ENCODE data around the gene GRM8. TPM values are rescaled to one million over a fixed set of nuclear protein-coding genes. Genes with fewer than 3 reads are reported as not detected.
"Not testable (repeated sequence)": the region's sequence is repeated elsewhere in the genome, so short reads cannot be mapped to it uniquely, and the experiment has no call there.

GRM8 gene
- total RNA-seq, 1 donor from 2014 or later: not detected

GRCh38 chr7:126940723-126941307 lies 311.9 kb downstream of the GRM8 start:
- Mint-ChIP-seq H3K9me3 (no peaks in the 10 kb centered on the region), H3K36me3 (ENCODE audit: low read depth) (no peaks in the 10 kb centered on the region), H3K4me3 (no peak overlapping the region), H3K4me1 (no peaks in the 10 kb centered on the region), H3K27me3 (no peaks in the 10 kb centered on the region), H3K27ac (no peak overlapping the region)
- DNase-seq: no peak
- intact Hi-C loops (cut with micrococcal nuclease): no loop called here

GRCh38 chr7:126937171-126937570 lies 315.6 kb downstream of the GRM8 start:
- H3K4me3 Mint-ChIP-seq: no peak overlapping the region
- no peak for DNase-seq
- no peak overlapping the region for H3K27ac Mint-ChIP-seq
- H3K27me3 Mint-ChIP-seq: no peaks in the 10 kb centered on the region
- intact Hi-C loops (cut with micrococcal nuclease): no loop called here
- H3K9me3 Mint-ChIP-seq: no peaks in the 10 kb centered on the region
- H3K4me1 Mint-ChIP-seq: no peaks in the 10 kb centered on the region
- no peaks in the 10 kb centered on the region for H3K36me3 Mint-ChIP-seq (ENCODE audit: low read depth)

GRCh38 chr7:126931581-126931980 lies 321.2 kb downstream of the GRM8 start:
- Mint-ChIP-seq H3K27ac (no peak overlapping the region), H3K36me3 (ENCODE audit: low read depth) (no peaks in the 10 kb centered on the region), H3K4me3 (no peak overlapping the region), H3K27me3 (no peaks in the 10 kb centered on the region), H3K4me1 (no peaks in the 10 kb centered on the region), H3K9me3 (no peaks in the 10 kb centered on the region)
- DNase-seq: no peak
- intact Hi-C loops (cut with micrococcal nuclease): no loop called here

GRCh38 chr7:126930166-126930565 lies 322.6 kb downstream of the GRM8 start:
- intact Hi-C loops (cut with micrococcal nuclease): no loop called here
- H3K27me3 Mint-ChIP-seq: no peaks in the 10 kb centered on the region
- no peaks in the 10 kb centered on the region for H3K9me3 Mint-ChIP-seq
- no peak for DNase-seq
- H3K36me3 Mint-ChIP-seq (ENCODE audit: low read depth): no peaks in the 10 kb centered on the region
- no peak overlapping the region for H3K4me3 Mint-ChIP-seq
- H3K4me1 Mint-ChIP-seq: no peaks in the 10 kb centered on the region
- no peak overlapping the region for H3K27ac Mint-ChIP-seq

- no peaks in the 10 kb centered on the region for H3K9me3 Mint-ChIP-seq
- intact Hi-C loops (cut with micrococcal nuclease): no loop called here
- DNase-seq: no peak
- no peaks in the 10 kb centered on the region for H3K36me3 Mint-ChIP-seq (ENCODE audit: low read depth)
- H3K27ac Mint-ChIP-seq: no peak overlapping the region
- no peaks in the 10 kb centered on the region for H3K4me1 Mint-ChIP-seq
- no peaks in the 10 kb centered on the region for H3K27me3 Mint-ChIP-seq
- H3K4me3 Mint-ChIP-seq: no peak overlapping the region
Measured at GRCh38 chr7:126924477-126924876, 328.3 kb downstream of the GRM8 start.

GRCh38 chr7:126911627-126912026 lies 341.1 kb downstream of the GRM8 start:
- H3K4me1 Mint-ChIP-seq; H3K36me3 Mint-ChIP-seq (ENCODE audit: low read depth); intact Hi-C loops (cut with micrococcal nuclease); H3K4me3 Mint-ChIP-seq; DNase-seq; H3K9me3 Mint-ChIP-seq; H3K27me3 Mint-ChIP-seq; H3K27ac Mint-ChIP-seq: not testable (repeated sequence)

GRCh38 chr7:126908564-126908963 lies 344.2 kb downstream of the GRM8 start:
- H3K27me3 Mint-ChIP-seq; H3K27ac Mint-ChIP-seq; DNase-seq; H3K4me1 Mint-ChIP-seq; H3K36me3 Mint-ChIP-seq (ENCODE audit: low read depth); H3K9me3 Mint-ChIP-seq; H3K4me3 Mint-ChIP-seq: not testable (repeated sequence)
- intact Hi-C loops (cut with micrococcal nuclease): loop anchor here (10.0 kb wide), 1 partner anchor 104 kb away; no protein-coding TSS in a partner anchor

GRCh38 chr7:126907657-126908056 lies 345.1 kb downstream of the GRM8 start:
- H3K4me3 Mint-ChIP-seq; H3K4me1 Mint-ChIP-seq; H3K36me3 Mint-ChIP-seq (ENCODE audit: low read depth); DNase-seq; H3K9me3 Mint-ChIP-seq; H3K27me3 Mint-ChIP-seq; H3K27ac Mint-ChIP-seq: not testable (repeated sequence)
- intact Hi-C loops (cut with micrococcal nuclease): loop anchor here (10.0 kb wide), 1 partner anchor 103 kb away; no protein-coding TSS in a partner anchor

GRCh38 chr7:126905255-126905654 lies 347.5 kb downstream of the GRM8 start:
- H3K27me3 Mint-ChIP-seq; H3K27ac Mint-ChIP-seq; H3K4me1 Mint-ChIP-seq; H3K9me3 Mint-ChIP-seq; DNase-seq; H3K4me3 Mint-ChIP-seq; H3K36me3 Mint-ChIP-seq (ENCODE audit: low read depth): not testable (repeated sequence)
- intact Hi-C loops (cut with micrococcal nuclease): loop anchor here (10.0 kb wide), 1 partner anchor 100 kb away; no protein-coding TSS in a partner anchor

GRCh38 chr7:126901041-126901765 lies 351.5 kb downstream of the GRM8 start:
- H3K9me3 Mint-ChIP-seq; H3K27me3 Mint-ChIP-seq; H3K36me3 Mint-ChIP-seq (ENCODE audit: low read depth); DNase-seq; H3K4me1 Mint-ChIP-seq; H3K27ac Mint-ChIP-seq; H3K4me3 Mint-ChIP-seq: not testable (repeated sequence)
- intact Hi-C loops (cut with micrococcal nuclease): loop anchor here (10.0 kb wide), 1 partner anchor 96 kb away; no protein-coding TSS in a partner anchor

- H3K27me3 Mint-ChIP-seq: not testable (repeated sequence)
Measured at GRCh38 chr7:126887980-126888379, 364.8 kb downstream of the GRM8 start.

GRCh38 chr7:126887560-126887959 lies 365.2 kb downstream of the GRM8 start:
- H3K4me3 Mint-ChIP-seq; H3K9me3 Mint-ChIP-seq; H3K4me1 Mint-ChIP-seq; H3K27me3 Mint-ChIP-seq; H3K27ac Mint-ChIP-seq; intact Hi-C loops (cut with micrococcal nuclease); DNase-seq; H3K36me3 Mint-ChIP-seq (ENCODE audit: low read depth): not testable (repeated sequence)

More at GRCh38 chr7:126887980-126888379, 364.8 kb downstream of the GRM8 start:
- H3K36me3 Mint-ChIP-seq (ENCODE audit: low read depth); intact Hi-C loops (cut with micrococcal nuclease); DNase-seq; H3K4me3 Mint-ChIP-seq; H3K9me3 Mint-ChIP-seq; H3K27ac Mint-ChIP-seq; H3K4me1 Mint-ChIP-seq: not testable (repeated sequence)

GRCh38 chr7:126882730-126883129 lies 370.0 kb downstream of the GRM8 start:
- H3K4me1 Mint-ChIP-seq; intact Hi-C loops (cut with micrococcal nuclease): not testable (repeated sequence)

GRCh38 chr7:126881908-126882307 lies 370.8 kb downstream of the GRM8 start:
- H3K27me3 Mint-ChIP-seq; H3K4me3 Mint-ChIP-seq; H3K36me3 Mint-ChIP-seq (ENCODE audit: low read depth); DNase-seq; H3K9me3 Mint-ChIP-seq; H3K4me1 Mint-ChIP-seq; intact Hi-C loops (cut with micrococcal nuclease); H3K27ac Mint-ChIP-seq: not testable (repeated sequence)

More at GRCh38 chr7:126882730-126883129, 370.0 kb downstream of the GRM8 start:
- not testable (repeated sequence) for DNase-seq; H3K36me3 Mint-ChIP-seq (ENCODE audit: low read depth); H3K9me3 Mint-ChIP-seq; H3K4me3 Mint-ChIP-seq; H3K27ac Mint-ChIP-seq; H3K27me3 Mint-ChIP-seq
